ENCODE data around the gene NCOA3.

- TF ChIP-seq TEAD4 (IDR thresholded peaks at IDR 0.05) (no peak), REST (IDR thresholded peaks at IDR 0.05; ENCODE audit: low read depth) (no peak), EP300 (IDR thresholded peaks at IDR 0.05; ENCODE audit: borderline replicate concordance) (no peak), CREB1 (IDR thresholded peaks at IDR 0.05; ENCODE audit: low read depth) (no peak), TAF1 (IDR thresholded peaks at IDR 0.05; ENCODE audit: low read depth) (no peak), YY1 (IDR thresholded peaks at IDR 0.05; ENCODE audit: low read depth) (no peak), CEBPB (IDR thresholded peaks at IDR 0.05) (no peak), NFIC (IDR thresholded peaks at IDR 0.05) (no peak), FOXM1 (IDR thresholded peaks at IDR 0.05; ENCODE audit: borderline replicate concordance, low read depth) (no peak), RAD21 (IDR thresholded peaks at IDR 0.05; ENCODE audit: low read depth) (no peak)
- TF ChIP-seq, protein P1, sequence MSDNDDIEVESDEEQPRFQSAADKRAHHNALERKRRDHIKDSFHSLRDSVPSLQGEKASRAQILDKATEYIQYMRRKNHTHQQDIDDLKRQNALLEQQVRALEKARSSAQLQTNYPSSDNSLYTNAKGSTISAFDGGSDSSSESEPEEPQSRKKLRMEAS (IDR thresholded peaks at IDR 0.05): no peak
Observed at GRCh38 chr20:47597090-47597489, 95.4 kb downstream of the NCOA3 start.

All from Ishikawa (cell line).